Measurements from ENCODE around the gene KHK. TPM values are rescaled to one million over a fixed set of nuclear protein-coding genes. Genes with fewer than 3 reads are reported as not detected.

Gene KHK
- total and polyA plus RNA-seq, 9 donors, result 1.3 to 10.7 (median 5.2) TPM

- no peaks in the 10 kb centered on the region for H3K9me3 ChIP-seq
- DNase-seq, result peak in 1 of 5 donors; percentile 14
- H3K27ac ChIP-seq, result no peak overlapping the region
- no peak overlapping the region for H3K4me3 ChIP-seq
- TF ChIP-seq CTCF (IDR thresholded peaks at IDR 0.05), result no peak
- no peak for TF ChIP-seq POLR2A (IDR thresholded peaks at IDR 0.05)
- intact Hi-C loops (cut with DNase I), result loop anchor here in 1 of 4 donors (10.0 kb wide), 1 partner anchor 183 kb away; the partner anchor contains the start of gene DNAJC5G
- peaks cover under 1% of the 10 kb centered on the region for H3K4me1 ChIP-seq (ENCODE audit: insufficient read depth)
- H3K27me3 ChIP-seq, result no peaks in the 10 kb centered on the region
- 73 to 77% (median 74%) methylated on average over 25 of the region's 25 CpGs for WGBS, 3 donors
- no peaks in the 10 kb centered on the region for H3K36me3 ChIP-seq
Observed at GRCh38 chr2:27091746-27092695, 5.4 kb downstream of the KHK start.

- WGBS, 3 donors, result 51 to 65% (median 59%) methylated on average over 10 of the region's 10 CpGs
- TF ChIP-seq CTCF (IDR thresholded peaks at IDR 0.05) (no peak), POLR2A (IDR thresholded peaks at IDR 0.05) (no peak), EP300 (IDR thresholded peaks at IDR 0.05) (no peak)
- Histone ChIP-seq H3K4me1 (ENCODE audit: insufficient read depth) (no peaks in the 10 kb centered on the region), H3K36me3 (no peaks in the 10 kb centered on the region), H3K4me3 (no peak overlapping the region), H3K27me3 (no peaks in the 10 kb centered on the region), H3K9me3 (no peaks in the 10 kb centered on the region), H3K27ac (no peak overlapping the region)
- peak in 2 of 5 donors; percentile 21 to 57 for DNase-seq
- intact Hi-C loops (cut with DNase I), result loop anchor here in 1 of 4 donors (10.0 kb wide), 1 partner anchor 182 kb away; the partner anchor contains the start of gene DNAJC5G
Observed at GRCh38 chr2:27092696-27093429, 6.3 kb downstream of the KHK start.

DNA sequence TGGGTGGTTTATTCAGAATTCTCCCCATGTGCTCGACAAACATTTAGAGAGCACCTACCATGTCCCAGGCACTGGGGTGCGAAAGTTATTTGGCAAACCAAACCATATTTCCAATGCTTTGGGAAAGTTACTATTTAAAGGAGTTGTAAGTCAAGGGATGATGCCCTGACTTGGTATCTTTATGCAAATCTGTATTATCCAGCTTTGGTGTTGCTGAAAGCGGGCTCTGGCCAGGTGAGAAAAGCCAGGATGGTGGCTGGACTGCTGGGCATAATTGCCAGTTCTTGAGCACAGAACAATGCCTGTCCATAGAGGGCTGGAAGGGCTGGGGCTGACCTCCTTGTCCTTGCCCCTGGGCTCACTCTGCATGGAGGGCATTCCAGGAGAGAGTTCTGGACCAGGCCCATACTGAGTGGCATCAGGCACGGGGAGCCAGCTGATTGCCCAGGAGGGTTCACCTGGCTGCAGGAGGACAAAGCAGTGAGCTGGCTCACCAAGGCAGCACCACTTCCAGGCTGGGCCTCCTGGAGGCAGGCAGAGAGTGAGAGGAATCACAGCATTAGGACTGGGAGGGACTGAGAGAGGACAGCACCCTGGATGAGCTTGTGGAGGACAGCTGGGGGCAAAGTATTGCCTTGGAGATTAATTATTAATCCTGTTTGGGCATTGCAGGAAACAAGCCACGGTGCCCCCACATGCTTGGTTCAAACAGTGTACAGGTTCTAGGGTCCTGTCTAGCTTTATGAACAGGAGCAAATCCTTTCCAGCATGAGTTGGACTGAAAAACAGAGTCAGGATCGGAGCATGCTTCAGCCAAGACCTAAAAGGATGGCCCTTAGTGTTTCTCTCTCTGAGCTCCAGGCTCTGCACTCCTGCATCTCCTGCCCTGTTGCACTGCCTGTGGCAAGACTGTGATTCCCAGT, 7.1 kb downstream of the KHK start:
- WGBS, 3 donors, result 88 to 95% (median 88%) methylated on average over 6 of the region's 6 CpGs
- H3K4me3 ChIP-seq, result no peak overlapping the region
- no peaks in the 10 kb centered on the region for H3K36me3 ChIP-seq
- H3K27me3 ChIP-seq, result no peaks in the 10 kb centered on the region
- TF ChIP-seq POLR2A (IDR thresholded peaks at IDR 0.05), result no peak
- TF ChIP-seq EP300 (IDR thresholded peaks at IDR 0.05), result no peak
- TF ChIP-seq CTCF (IDR thresholded peaks at IDR 0.05), result no peak
- H3K9me3 ChIP-seq, result no peaks in the 10 kb centered on the region
- intact Hi-C loops (cut with DNase I), result loop anchor here in 1 of 4 donors (10.0 kb wide), 1 partner anchor 181 kb away; the partner anchor contains the start of gene DNAJC5G
- H3K4me1 ChIP-seq (ENCODE audit: insufficient read depth), result no peaks in the 10 kb centered on the region
- DNase-seq, result no peak
- H3K27ac ChIP-seq, result no peak overlapping the region
